KMS-11 (cell line): Measurements from ENCODE around the gene OPN4.

Experiments
- H2AFZ ChIP-seq: fragments of 200-600 bp; sonication (generic); 2 replicates; pipeline ENCODE4 v1.6.1; 2016; ENCODE audit warnings: antibody characterized with exemption, mixed run types, low read depth
- H3K27ac ChIP-seq: fragments of 200-600 bp; sonication (generic); 2 replicates; pipeline ENCODE4 v1.6.1; 2016; ENCODE audit warnings: mild to moderate bottlenecking, mixed run types
- H3K27me3 ChIP-seq: fragments of 200-600 bp; sonication (generic); 2 replicates; pipeline ENCODE4 v1.6.1; 2017; ENCODE audit warnings: mild to moderate bottlenecking, low read depth, mixed run types, moderate library complexity; ENCODE audit not compliant: insufficient read depth
- H3K36me3 ChIP-seq: fragments of 200-600 bp; sonication (generic); 2 replicates; pipeline ENCODE4 v1.6.1; 2017; ENCODE audit warnings: mild to moderate bottlenecking, mixed run types; ENCODE audit not compliant: insufficient read depth
- H3K4me1 ChIP-seq: fragments of 200-600 bp; sonication (generic); 2 replicates; pipeline ENCODE4 v1.6.1; 2016; ENCODE audit warnings: mild to moderate bottlenecking, low read depth, mixed run types; ENCODE audit not compliant: poor library complexity, severe bottlenecking
- H3K4me2 ChIP-seq: fragments of 200-600 bp; sonication (generic); 2 replicates; pipeline ENCODE4 v1.7.0; 2016; ENCODE audit warnings: mild to moderate bottlenecking, mixed run types
- H3K4me3 ChIP-seq: fragments of 200-600 bp; sonication (generic); IDR thresholded peaks from 2 replicates; pipeline ENCODE4 v1.6.1; 2017; ENCODE audit warnings: low read depth, low read length, mixed read lengths; ENCODE audit not compliant: insufficient read depth
- H3K79me2 ChIP-seq: fragments of 200-600 bp; sonication (generic); 2 replicates; pipeline ENCODE4 v1.6.1; 2016; ENCODE audit warnings: low read depth, mixed run types; ENCODE audit not compliant: insufficient read depth
- H3K9ac ChIP-seq: fragments of 200-600 bp; sonication (generic); 2 replicates; pipeline ENCODE4 v1.6.1; 2016; ENCODE audit warnings: mild to moderate bottlenecking, mixed run types
- H4K20me1 ChIP-seq: fragments of 200-600 bp; sonication (generic); 2 replicates; pipeline ENCODE4 v1.6.1; 2016; ENCODE audit warnings: mild to moderate bottlenecking, mixed run types; ENCODE audit not compliant: insufficient read depth
- TF ChIP-seq, protein P1 (sequence below): fragments of 200-600 bp; sonication (generic); conservative IDR thresholded peaks from 2 replicates; pipeline ENCODE4 v1.6.1; 2017; ENCODE audit warnings: low read depth, mild to moderate bottlenecking, antibody characterized with exemption, low read length, moderate library complexity, mixed read lengths

Gene OPN4

DNA sequence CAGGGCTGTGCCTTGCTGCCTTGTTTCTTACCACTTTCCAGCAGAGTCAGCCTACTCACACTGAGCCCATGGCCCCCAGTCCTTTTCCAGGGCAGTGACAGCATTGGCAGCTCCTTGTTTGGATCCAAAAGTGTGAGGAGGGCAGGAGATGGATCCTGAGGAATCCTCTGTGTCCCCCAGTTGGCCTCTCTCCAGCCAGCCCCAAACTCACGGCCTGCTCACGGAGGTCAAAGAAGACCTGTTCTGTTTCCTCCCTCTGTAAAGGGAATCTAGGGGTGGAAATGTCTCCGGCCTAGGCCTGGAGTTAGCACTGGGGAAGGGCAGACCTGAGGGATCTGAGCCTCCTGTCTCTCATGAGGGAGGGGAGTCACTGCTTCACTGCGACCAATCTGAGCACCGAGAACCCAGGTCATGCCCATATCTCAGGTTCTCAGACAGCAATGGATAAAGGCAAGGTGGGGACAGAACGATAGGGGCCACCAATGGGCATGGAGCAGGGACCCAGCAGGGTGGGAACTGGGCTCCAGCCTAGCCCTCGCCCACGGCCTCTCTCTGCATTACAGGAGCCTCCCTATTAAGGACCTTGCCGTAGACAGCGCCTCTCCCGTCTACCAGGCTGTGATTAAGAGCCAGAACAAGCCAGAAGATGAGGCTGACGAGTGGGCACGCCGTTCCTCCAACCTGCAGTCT, 37.1 kb downstream of the OPN4 start:
- TF ChIP-seq, protein P1, sequence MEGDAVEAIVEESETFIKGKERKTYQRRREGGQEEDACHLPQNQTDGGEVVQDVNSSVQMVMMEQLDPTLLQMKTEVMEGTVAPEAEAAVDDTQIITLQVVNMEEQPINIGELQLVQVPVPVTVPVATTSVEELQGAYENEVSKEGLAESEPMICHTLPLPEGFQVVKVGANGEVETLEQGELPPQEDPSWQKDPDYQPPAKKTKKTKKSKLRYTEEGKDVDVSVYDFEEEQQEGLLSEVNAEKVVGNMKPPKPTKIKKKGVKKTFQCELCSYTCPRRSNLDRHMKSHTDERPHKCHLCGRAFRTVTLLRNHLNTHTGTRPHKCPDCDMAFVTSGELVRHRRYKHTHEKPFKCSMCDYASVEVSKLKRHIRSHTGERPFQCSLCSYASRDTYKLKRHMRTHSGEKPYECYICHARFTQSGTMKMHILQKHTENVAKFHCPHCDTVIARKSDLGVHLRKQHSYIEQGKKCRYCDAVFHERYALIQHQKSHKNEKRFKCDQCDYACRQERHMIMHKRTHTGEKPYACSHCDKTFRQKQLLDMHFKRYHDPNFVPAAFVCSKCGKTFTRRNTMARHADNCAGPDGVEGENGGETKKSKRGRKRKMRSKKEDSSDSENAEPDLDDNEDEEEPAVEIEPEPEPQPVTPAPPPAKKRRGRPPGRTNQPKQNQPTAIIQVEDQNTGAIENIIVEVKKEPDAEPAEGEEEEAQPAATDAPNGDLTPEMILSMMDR = no peak
- H4K20me1 ChIP-seq = no peaks in the 10 kb centered on the region
- no peak overlapping the region for H3K27ac ChIP-seq
- no peak overlapping the region for H2AFZ ChIP-seq
- no peaks in the 10 kb centered on the region for H3K36me3 ChIP-seq
- H3K9ac ChIP-seq = no peak overlapping the region
- no peaks in the 10 kb centered on the region for H3K79me2 ChIP-seq
- H3K4me3 ChIP-seq = no peak overlapping the region
- H3K27me3 ChIP-seq = no peaks in the 10 kb centered on the region
- no peaks in the 10 kb centered on the region for H3K4me1 ChIP-seq
- H3K4me2 ChIP-seq = no peak overlapping the region

DNA sequence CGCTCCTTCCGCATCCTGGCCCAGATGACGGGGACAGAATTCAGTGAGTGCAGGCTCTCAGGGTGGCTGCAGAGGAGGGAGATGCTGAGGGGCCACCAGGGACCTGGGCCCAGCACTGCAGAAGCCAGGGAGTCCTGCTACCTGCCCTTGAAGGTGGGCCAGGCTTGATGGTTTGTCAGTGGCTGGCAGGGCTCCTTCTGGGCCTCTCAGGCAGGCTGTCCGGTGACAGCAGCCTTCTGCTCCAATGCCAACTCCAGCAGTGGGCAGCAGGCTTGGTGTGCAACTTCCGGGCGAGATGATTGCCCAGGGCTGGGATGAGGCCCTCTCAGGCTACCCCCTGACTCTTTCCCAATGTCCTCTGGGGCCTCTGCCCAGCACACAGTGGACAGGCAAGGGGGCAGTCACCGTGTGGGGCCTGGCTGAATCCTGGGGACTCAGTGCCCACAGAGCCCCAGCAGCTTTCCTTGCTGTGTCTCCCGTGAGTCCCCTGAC, 37.7 kb downstream of the OPN4 start:
- Histone ChIP-seq H3K9ac (no peak overlapping the region), H3K4me2 (no peak overlapping the region), H3K4me3 (no peak overlapping the region), H3K4me1 (no peaks in the 10 kb centered on the region), H2AFZ (no peak overlapping the region), H4K20me1 (no peaks in the 10 kb centered on the region), H3K79me2 (no peaks in the 10 kb centered on the region), H3K36me3 (no peaks in the 10 kb centered on the region), H3K27me3 (no peaks in the 10 kb centered on the region), H3K27ac (no peak overlapping the region)
- TF ChIP-seq, protein P1 = no peak

DNA sequence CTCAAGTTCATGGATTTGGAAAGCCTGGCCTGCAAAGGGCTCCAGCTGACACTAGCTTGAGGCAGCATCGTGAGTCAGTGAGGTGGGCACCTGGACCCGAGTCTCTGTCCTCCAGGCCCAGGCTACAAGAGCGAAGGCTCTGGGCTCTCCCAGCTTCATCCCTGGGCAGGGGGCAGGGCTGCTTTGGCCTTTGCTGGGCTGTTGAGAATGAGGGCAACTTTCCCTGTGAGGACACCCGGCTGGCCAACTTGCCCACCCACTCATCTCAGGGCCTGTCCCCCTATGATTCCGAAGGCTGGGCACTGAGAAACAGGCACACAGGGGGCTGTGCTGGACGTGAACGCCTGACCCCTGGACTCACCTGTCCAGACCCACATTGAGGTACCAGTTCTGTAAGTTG, 38.3 kb downstream of the OPN4 start:
- H3K4me2 ChIP-seq = no peak overlapping the region
- H2AFZ ChIP-seq = no peak overlapping the region
- H4K20me1 ChIP-seq = no peaks in the 10 kb centered on the region
- no peak overlapping the region for H3K27ac ChIP-seq
- no peak overlapping the region for H3K9ac ChIP-seq
- no peak overlapping the region for H3K4me3 ChIP-seq
- TF ChIP-seq, protein P1 = no peak
- H3K27me3 ChIP-seq = no peaks in the 10 kb centered on the region
- H3K36me3 ChIP-seq = no peaks in the 10 kb centered on the region
- H3K79me2 ChIP-seq = no peaks in the 10 kb centered on the region
- H3K4me1 ChIP-seq = no peaks in the 10 kb centered on the region

DNA sequence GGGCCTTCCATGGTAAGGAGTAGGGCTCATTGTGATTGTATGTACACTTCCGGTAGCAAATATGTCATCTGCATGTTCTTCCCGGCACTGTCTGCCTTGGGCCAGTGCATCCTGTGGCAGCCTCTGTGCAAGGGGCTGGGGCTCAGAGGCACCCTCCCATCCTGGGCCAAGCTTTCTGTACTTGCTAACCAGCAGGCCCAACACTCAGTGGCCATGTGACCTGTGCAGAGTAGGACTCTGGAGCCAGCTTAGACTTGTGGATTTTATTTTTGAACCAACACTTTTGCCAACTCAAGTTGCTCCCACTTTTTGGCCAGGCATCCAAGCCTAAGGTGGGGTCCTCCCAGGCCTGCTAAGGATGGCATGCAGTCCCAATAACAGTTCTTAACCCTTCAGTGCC, 38.9 kb downstream of the OPN4 start:
- Histone ChIP-seq H3K9ac (no peak overlapping the region), H3K36me3 (no peaks in the 10 kb centered on the region), H4K20me1 (no peaks in the 10 kb centered on the region), H3K27me3 (no peaks in the 10 kb centered on the region), H3K4me1 (no peaks in the 10 kb centered on the region), H3K79me2 (no peaks in the 10 kb centered on the region), H3K27ac (no peak overlapping the region), H2AFZ (no peak overlapping the region), H3K4me3 (no peak overlapping the region), H3K4me2 (no peak overlapping the region)
- TF ChIP-seq, protein P1 = no peak
